B cell (primary cell): ENCODE results near the gene THOC7.

ENCODE experiments used
- EZH2 ChIP-seq: IDR thresholded peaks from 2 replicates; pipeline ENCODE4 v1.6.1; 2012; ENCODE audit warnings: borderline replicate concordance, low read depth, mild to moderate bottlenecking, moderate library complexity, low read length; ENCODE audit not compliant: insufficient read depth, poor library complexity, severe bottlenecking
- TF ChIP-seq, protein P1 (sequence below): fragments of 200-600 bp; IDR thresholded peaks from one replicate; pipeline ENCODE4 v1.8.0; 2022; ENCODE audit warnings: antibody characterized with exemption, mild to moderate bottlenecking

DNA sequence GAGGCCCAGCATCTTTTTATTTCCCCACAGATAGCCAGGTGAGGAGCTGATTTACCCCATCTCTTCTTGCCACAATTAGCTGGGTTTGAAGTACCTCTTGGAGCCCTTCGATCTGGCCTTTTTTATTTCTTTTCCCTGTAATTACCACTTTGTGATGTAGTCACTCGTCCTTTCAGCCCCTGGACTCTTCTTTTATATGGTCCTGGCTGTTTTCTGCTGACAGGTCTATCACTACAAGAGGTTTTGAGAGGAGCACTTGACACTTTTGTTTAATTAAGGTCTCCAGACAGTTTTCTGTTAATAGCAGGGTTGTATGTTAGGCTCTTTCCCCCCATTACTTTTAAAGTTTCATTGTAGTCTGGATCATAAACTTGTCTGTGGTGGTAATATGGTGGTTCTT, 11.9 kb upstream of the THOC7 start:
- TF ChIP-seq, protein P1, sequence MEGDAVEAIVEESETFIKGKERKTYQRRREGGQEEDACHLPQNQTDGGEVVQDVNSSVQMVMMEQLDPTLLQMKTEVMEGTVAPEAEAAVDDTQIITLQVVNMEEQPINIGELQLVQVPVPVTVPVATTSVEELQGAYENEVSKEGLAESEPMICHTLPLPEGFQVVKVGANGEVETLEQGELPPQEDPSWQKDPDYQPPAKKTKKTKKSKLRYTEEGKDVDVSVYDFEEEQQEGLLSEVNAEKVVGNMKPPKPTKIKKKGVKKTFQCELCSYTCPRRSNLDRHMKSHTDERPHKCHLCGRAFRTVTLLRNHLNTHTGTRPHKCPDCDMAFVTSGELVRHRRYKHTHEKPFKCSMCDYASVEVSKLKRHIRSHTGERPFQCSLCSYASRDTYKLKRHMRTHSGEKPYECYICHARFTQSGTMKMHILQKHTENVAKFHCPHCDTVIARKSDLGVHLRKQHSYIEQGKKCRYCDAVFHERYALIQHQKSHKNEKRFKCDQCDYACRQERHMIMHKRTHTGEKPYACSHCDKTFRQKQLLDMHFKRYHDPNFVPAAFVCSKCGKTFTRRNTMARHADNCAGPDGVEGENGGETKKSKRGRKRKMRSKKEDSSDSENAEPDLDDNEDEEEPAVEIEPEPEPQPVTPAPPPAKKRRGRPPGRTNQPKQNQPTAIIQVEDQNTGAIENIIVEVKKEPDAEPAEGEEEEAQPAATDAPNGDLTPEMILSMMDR: no peak
- TF ChIP-seq EZH2: no peak
